Hindlimb muscle (tissue), 1 donor: ENCODE measurements around the gene PRTG. TPM values are rescaled to one million over a fixed set of nuclear protein-coding genes. Genes with fewer than 3 reads are reported as not detected.
"Not testable (repeated sequence)": the region's sequence is repeated elsewhere in the genome, so short reads cannot be mapped to it uniquely, and the experiment has no call there.

Experiments used
- DNase-seq: peaks from one replicate; pipeline ENCODE4 v3.0.0-alpha.2; 2013
- polyA plus RNA-seq: library from polyadenylated mRNA; unstranded; fragments of 120-200 nt; gene quantifications from one replicate; pipeline ENCODE4 v1.2.1, GENCODE V29; 2013; ENCODE audit not compliant: insufficient read length

PRTG gene
- polyA plus RNA-seq, 1 donor = 2.3 TPM

DNA sequence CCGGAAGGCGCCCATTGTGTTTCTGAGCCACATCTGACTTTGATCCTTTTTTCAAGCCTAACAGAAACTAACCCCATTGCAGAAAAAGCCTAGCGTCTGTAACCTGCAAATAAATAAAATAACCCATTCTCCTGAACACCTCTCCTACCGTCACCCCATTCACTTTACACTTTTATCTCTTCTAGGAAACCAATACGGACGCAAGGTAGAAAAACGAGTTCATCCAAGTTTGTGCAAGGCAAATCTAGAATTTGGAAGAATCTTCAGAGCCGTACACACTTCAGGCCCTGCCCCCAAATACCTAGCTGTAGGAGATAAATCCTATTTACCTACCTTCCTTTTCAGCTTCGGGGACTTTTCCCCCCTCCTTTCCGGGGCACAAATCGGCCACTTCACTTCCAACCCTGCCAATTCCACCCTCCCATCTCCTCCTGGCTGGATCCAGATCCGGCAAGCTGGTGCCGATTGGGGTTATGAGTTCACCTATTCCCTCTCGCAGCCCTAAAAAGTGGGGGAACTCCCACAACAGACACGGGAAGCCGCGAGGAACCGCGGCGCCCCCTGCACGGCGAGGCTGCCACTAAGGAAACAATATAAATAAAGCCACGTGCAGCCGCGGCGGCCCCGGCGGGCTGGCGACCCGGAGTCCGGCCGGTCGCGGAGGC lies 987 bp downstream of the PRTG start:
- DNase-seq = peak; percentile 43

DNA sequence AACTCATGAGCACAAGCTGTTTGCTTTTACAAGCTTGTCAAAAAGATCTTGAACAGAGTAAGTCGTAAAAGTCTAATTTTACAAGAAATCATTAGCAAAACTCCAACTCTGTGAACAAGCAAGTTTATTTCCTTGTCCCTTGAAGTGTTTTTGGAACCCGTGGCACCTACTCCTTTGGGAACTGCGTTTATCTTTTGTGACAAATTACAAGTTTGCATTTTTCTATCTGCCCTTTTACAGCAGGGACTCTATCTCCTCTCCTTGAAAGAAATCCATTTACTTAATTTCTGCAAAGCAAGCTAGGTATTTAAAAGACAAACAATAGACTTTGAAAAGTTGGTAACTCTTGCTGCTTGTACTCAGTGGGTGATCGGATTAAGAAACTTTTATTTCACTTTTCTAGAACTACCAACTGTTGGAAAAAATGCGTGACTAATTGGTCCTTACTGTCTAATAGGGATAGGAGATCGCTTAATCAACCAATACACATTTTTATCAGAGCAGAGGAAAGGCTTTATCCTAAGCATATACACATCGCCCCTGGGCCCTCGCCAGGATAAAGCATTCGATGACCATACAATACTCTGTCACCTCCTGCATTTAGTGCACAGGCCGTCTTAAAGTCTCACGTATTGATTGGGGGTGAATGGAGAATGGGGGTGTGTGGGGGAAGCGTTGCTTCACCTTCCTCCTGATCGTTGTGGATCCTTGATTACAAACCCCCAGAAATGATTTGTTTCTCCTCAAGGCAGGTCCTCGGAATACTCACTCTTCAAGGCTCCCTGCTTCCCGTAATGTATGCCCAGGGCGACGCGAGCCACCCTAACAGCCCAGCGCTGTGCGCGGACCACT lies 1.7 kb downstream of the PRTG start:
- peak; percentile 10 for DNase-seq

DNA sequence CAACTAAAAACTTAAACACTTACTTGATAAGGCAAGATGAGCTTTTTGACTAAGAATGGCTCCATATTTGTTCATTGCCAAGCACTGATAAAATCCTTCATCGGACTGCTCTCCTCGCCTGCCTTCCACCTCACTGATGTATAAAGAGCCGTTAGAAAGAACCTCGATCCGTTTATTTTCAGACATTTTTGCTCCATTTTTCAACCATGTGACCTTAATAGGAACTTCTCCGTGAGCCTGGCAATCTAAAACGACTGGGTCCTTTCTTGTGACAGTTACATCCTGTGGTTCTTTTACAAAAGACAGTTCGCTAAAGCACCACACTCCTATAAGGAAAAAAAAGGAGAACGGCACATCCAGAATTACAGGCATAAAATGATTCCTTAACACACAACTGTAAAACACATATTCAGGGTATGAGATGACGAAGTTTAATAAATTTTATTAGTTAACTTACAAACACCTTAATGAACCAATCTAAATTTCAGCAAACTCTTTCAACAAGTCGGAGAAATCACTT lies 2.5 kb downstream of the PRTG start:
- DNase-seq = no peak

DNA sequence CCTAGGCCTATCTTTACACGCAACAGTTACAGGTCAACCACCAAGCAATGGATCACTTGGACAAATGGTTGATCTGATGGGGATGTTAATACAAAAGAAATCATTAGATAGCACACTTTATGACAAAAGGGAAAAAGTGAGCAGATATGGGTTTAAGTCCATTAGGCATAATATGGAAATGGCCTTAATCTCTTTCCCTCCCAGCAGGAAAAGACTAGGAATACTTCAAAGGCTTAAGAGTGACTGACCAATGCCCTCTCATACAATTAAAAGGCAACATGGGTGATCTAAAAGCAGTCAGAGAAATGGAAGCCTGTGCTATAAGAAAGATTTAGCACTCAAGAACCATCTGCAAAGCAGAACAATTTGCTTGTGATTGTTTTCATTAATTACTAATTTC lies 3.3 kb downstream of the PRTG start:
- no peak for DNase-seq

DNA sequence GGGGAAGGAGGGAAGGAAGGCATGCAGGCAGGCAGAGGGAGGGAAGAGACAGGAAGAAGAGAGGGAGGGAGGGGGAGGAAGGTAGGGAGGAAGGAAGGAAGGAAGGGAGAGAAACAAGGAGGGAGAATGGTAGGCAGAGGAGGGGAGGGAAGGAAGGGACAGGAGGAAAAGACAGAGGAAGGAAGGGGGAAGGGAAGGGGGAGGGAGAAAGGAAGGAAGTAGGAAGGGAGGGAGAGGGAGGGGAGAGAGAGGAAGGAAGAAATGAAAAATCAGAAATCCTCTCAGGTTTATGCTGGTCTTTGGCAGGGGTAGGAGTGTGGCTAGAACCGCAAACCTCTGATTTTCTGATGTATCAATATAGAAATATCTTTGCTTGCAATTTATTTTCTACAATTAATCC lies 4.2 kb downstream of the PRTG start:
- no peak for DNase-seq

DNA sequence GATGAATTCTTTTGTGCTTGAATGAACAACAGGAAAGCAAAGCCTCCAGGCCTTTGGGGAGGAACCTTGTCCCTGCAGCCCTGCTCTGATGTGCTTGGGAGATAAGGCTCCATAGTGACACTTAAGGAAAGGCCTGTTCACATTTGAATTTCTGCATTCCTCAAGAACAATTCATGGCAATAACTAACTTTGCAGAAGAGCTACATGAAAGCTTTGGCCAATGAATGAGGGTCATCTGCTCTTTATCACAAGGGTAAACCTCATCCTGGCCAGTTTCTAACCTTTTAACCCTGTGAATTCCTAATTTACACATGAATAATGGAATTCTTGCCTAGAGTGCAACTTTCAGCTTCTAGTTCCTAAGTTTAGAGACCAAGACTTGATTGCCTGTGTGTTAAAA lies 5.6 kb downstream of the PRTG start:
- DNase-seq = no peak

DNA sequence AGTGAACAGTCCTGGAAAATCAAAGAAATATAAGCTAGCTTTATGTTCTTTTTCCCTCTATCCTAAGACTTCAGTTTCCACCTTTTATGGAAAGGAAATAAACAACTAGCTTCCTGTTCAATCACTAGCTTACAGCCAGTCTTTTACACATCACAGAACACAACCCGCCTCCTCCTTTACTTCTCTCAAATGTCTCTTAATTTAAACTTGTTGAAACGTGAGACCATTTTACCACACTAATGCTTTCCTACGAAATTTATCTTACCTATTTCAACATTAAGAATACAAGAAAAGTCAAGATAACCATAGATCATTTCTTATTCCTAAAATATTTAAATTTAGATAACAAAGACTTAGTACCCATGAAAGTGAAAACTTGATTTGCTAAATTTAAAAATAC lies 6.2 kb downstream of the PRTG start:
- no peak for DNase-seq

DNA sequence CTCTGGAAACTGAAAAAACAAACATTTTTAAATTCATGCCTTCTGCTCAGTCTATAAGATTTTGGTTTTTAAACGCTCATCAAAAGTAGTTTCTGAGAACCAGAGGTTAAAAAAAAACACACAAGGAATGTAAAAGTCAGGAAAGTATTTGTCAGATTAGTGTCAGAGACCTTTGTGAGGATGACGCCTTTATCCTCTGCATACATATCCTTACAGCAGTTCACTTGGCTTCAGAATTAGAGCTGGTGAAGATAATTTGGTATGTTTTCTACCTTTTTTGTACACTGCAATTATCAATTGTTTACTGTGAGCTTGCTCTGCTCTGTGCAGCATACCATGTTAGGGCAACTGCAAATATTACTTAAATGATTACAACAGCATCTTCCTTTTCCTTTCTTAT lies 8.3 kb downstream of the PRTG start:
- DNase-seq = no peak

DNA sequence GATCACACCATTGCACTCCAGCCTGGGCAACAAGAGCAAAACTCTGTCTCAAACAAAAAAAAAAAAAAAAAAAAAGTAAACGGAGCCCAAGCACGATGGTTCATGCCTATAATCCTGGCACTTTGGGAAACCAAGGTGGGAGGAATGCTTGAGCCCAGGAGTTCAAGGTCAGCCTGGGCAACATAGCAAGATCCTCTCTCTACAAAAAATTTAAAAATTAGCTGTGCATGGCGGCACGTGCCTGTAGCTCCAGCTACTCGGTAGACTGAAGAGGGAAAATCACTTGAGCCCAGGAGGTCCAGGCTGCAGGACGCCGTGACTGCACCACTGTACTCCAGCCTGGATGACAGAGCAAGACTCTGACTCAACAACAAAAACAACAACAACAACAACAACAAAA lies 9.5 kb downstream of the PRTG start:
- DNase-seq = not testable (repeated sequence)

DNA sequence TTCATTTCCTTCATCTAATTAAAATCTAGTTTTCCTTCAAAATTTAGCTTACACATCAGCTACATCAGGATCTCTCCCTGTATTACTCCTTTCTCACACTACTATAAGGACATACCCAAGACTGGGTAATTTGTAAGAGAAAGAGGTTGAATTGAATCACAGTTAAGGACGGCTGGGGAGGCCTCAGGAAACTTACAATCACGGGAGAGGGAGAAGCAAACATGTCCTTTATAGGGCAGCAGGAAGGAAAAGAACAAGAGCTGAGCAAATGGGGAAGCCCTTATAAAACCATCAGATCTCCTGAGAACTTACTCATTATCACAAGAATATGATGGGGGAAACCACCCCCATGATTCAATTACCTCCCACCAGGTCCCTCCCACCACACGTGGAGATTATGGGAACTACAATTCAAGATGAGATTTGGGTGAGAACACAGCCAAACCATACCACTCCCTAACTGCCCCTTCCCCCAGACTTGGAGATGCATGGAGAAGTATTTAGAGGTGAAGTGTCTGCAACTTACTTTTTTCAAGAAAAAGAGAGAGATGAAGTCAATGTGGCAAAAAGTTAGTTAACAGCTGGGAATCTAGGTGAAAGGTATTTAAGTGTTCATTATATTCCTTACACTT lies 21.3 kb downstream of the PRTG start:
- no peak for DNase-seq

DNA sequence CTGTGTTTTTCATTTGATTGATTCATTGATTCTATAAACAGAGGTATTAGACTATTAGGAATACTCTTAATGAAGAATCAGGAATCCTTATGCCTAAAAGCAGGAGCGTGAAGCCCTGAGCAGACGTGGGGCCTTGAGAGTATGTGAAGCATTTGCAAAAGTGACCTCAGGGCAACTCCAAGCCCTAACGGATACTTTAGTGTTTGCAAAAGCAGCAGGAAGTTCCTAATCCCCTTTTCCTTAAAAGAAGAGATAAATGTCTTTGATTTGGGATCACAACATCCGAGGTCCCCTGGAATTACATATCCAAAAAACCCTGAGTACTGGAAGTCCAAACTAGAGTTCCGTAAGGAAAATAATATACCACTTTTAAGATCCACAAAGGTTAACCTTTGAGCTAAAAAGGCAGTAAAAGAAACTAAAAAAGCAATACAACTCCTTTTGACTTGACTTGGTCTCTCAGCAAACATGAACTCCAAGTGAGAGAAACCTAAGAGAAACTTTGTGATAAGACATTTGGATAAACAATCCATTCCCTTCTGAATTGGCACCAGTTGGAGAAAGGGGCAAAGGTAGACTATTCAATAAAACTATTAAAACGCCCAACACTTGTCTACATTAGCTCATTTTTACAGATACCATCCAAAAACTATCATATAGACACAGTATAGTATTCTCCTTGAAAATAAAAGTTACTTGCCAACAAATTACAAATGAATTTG lies 27.4 kb downstream of the PRTG start:
- DNase-seq = no peak

DNA sequence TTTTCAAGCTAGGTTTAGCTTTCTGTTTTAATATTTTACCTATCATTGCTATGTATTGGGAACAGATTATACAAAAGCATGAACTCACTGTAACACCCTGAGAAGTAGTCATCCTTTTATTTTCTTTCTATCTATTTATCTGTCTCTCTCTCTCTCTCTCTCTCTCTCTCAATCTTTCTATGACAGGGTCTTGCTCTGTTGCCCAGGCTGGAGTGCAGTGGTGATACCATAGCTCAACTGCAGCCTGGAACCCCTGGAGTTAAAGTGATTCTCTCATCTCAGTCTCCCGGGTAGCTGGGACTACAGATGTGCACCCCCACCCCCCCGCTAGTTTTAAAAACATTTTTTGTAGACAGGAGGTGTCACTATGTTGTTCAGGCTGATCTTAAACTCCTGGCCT lies 28.9 kb downstream of the PRTG start:
- no peak for DNase-seq

DNA sequence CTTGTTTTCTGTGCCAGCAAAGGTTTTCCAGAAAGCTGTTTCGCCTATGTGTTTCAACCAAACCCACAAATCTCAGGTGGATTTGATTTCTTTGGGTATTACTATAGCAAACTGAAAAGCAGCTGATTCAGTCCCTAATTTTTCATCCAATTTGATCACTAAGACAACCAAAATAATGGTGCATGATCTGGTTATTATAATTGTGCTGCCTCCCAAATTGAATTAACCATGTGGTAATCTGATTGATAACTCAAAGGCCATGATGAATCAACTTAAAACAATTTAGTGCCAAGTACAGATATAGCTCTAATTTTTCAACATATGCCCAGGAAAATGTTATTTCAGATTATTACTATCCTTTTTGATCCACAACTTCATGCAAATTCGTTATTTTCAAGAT lies 30.6 kb downstream of the PRTG start:
- no peak for DNase-seq

DNA sequence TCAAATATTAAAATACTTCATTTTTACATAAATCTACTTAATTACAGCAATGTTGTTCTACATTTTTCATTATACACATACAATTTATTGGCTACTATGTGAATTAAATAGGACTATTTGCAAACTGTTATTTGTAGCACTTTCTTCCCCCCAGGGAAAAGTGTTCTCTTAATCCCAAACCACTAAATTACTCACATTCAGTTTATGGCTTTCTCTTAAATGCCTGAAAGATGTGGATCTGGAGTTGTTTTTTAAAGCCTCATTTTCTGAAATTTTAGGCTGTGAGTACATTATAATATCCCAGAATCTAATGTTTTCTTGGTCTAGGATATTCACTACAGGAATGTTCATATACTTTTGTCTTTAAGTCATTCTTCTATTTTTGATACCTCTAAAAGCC lies 32.7 kb downstream of the PRTG start:
- DNase-seq = no peak

DNA sequence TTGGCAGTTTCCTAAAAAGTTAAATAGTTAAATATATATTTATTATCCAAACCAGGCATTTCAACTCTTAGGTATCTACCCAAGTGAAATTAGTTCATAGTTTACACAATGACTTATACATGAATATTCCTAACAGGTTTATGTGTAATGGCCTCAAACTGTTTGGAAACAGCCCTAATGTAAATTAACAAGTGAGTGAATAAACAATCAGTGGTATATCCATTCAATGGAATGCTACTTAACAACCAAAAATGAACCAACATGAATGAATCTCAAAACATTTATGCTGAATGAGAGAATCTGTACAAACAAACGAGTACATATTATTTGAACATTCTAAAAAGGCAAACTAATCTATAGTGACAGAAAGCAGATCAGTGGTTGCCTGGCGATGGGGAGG lies 33.5 kb downstream of the PRTG start:
- DNase-seq = no peak

DNA sequence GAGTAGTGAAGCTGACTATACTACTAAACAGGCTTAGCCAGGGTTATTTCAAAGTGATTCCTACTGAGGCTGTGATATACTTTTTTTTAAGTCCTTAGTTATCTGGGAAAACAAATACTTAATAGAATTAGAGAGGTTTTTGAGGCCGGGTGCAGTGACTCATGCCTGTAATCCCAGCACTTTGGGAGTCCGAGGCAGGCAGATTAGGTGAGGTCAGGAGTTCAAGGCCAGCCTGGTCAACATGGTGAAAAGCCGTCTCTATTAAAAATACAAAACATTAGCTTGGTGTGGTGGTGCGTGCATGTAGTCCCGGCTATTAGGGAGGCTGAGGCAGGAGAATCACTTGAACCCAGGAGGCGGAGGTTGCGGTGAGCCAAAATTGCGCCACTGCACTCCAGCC lies 34.2 kb downstream of the PRTG start:
- DNase-seq = no peak

DNA sequence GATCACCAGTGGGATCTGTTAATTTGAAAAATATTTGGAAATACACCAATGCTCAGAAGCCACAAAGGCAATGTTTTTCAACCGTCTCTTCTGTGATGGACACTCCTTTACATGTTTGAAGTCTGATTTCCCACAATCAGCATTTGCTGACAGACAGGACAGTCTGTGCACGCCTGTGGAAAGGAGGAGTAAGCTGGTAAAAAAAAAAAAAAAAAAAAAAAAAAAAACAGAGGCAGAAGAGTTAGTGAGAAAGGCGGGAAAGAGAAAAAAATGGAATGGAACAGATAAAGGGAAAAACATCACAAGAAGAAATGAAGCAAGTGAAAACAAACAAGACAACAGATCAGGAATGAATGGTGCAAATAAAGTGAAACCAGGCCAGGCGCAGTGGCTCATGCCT lies 35.0 kb downstream of the PRTG start:
- DNase-seq = no peak

DNA sequence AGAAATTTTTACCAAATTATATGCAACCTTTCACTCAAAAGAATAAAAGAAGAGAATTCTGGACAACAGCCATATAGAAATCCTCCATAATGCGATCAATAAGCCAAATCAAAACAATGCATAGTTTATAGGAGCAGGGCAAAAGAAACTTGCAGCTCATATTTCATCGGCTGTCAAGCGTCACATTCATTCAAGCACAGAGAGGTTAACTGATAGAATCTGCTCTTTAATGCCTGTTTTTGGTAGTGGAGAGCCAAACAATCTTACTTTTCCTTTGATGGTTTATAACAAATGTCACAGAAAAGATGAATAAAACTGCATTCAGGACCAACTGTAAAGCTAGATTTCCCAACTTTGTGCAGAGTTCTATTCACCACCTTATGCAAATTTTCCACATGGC lies 35.4 kb downstream of the PRTG start:
- no peak for DNase-seq

DNA sequence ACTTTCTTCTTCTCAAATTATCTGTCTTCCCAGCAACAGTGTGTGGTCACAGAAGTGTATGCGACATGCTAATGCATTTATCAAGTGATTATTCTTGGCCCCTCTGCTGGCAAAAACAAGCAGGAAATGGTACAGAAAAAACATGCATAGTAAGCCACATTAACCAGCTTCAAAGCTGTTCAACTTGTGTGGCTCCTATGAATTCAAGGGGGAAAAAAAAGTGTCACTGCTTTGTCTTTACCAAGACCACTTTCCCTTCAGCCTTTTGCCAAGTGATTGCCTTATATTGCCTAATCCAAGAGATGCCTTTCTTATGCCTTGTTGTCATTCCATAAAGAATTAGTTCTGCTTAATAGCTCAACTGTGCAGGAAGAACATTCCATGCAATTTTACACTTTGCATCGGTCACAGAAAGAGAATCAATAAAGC lies 39.1 kb downstream of the PRTG start:
- DNase-seq = no peak

DNA sequence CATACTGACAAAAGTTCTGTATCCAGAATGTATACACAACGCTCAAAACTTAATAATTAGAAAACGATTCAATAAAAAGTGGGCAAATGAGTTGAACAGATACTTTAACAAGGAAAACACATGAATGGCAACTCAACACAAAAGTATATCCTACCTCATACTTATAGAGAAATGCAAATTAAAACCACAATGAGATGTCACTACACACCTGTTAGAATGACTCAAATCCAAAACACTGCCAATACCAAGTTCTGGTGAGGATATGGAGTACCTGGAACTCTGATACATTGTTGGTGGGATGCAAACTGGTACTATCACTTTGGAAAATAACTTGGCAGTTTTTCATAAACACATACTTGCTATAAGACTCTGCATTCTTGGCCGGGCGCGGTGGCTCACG lies 42.1 kb downstream of the PRTG start:
- no peak for DNase-seq

DNA sequence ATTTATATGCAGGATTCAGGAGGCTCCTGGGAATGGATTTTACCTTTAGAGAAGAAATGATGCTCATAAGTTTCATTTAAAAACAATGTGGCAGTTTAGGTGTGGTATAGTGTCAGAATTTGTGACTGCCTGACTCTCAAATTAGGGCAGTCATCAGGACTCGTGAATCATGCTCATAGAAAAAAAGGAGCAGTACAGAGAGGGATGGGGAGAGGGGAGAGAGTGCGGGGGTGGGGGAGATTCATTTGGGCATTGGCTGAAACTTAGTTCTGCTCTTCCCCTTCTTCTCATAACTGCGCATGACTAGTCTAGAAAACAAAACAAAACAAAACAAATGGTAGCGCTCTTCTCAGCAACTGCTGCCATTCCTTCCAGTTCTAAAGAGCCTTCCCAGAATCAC lies 44.3 kb downstream of the PRTG start:
- no peak for DNase-seq

DNA sequence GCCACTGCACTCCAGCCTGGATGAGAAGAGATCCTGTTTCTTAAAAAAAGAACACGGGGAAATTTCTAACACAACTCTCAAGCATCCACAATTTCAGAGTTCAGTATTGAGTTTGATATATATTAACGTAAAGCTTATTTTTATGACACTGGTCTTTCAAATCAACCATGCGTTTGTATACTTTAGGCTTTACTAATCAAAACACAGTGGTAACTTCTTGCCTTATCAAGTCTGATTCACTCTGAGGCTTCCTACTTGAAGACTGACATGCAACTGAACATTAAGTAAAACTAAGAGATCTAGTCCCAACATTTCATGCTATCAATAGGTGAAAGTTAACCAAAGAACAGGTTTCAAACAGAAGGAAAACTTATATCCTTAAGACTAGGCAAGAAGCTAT lies 46.7 kb downstream of the PRTG start:
- no peak for DNase-seq

DNA sequence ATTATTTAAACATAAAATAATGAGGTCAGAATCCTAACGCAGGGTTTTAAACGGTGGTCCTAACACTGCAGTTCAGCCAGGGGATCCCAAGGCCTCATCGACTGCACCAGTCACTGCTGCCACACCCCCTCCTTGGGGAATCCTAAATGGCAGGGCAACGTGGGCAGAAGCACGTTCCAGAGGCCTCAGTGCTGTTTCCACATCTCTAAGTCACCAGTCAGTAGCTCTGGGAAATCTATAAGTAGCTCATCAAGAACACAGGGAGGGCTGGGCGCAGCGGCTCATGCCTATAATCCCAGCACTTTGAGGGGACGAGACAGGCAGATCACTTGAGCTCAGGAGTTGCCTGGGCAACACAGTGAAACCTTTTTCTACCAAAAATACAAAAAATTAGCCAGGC lies 47.5 kb downstream of the PRTG start:
- DNase-seq = peak; percentile 1
